Urinary bladder (tissue), 4 donors: ENCODE data around the gene VPS26C. TPM values are rescaled to one million over a fixed set of nuclear protein-coding genes. Genes with fewer than 3 reads are reported as not detected.
"Not testable (repeated sequence)": the region's sequence is repeated elsewhere in the genome, so short reads cannot be mapped to it uniquely, and the experiment has no call there.

Experiments used
- DNase-seq: peaks from one replicate; pipeline ENCODE4 v3.0.0-alpha.2; 2015; ENCODE audit errors: extremely low spot score
- H3K27ac ChIP-seq: one replicate; pipeline ENCODE4 v1.5.1; 2013; ENCODE audit warnings: low read depth, mild to moderate bottlenecking, moderate library complexity
- H3K36me3 ChIP-seq: one replicate; pipeline ENCODE4 v1.6.1; 2013; ENCODE audit warnings: mild to moderate bottlenecking, moderate library complexity; ENCODE audit not compliant: insufficient read depth
- H3K4me1 ChIP-seq: one replicate; pipeline ENCODE4 v1.6.1; 2013; ENCODE audit warnings: mild to moderate bottlenecking, moderate library complexity; ENCODE audit not compliant: insufficient read depth
- H3K4me3 ChIP-seq: one replicate; pipeline ENCODE4 v1.5.1; 2013; ENCODE audit warnings: low read depth, low read length
- WGBS: extraction: QIAGEN DNeasy Blood & Tissue Kit; methylation state at CpG from one replicate; pipeline ENCODE4 v1.1.7; 2013; 5-methylcytosine and 5-hydroxymethylcytosine counted together
- polyA plus RNA-seq: library from polyadenylated mRNA; stranded (reverse); fragments of 200-250 nt; gene quantifications from one replicate; pipeline ENCODE4 v1.2.3, GENCODE V29; 2013
- total RNA-seq: library from RNA; depleted of rRNA; stranded (reverse); fragments of >200 nt; gene quantifications from one replicate; pipeline ENCODE4 v1.2.3, GENCODE V29; 2014
- donor health status: healthy with polysubstance abuse.
- donor health status: healthy.

Gene VPS26C
- total RNA-seq (47.3 TPM), polyA plus RNA-seq (37.2 TPM)

- Histone ChIP-seq H3K4me3 (peak within 1 kb of the TSS; percentile 82), H3K36me3 (no peaks in the 10 kb centered on the region), H3K4me1 (no peaks in the 10 kb centered on the region), H3K27ac (peak within 1 kb of the TSS; percentile 99)
- peak; percentile 98 for DNase-seq
- WGBS = under 1% methylated on average over 86 of the region's 86 CpGs
Measured at GRCh38 chr21:37267269-37268185, at the start of gene VPS26C. VPS26C (minus strand) TSS chr21:37267334; CDS start chr21:37267294, 40 bp downstream.

GRCh38 chr21:37316072-37316471, 48.9 kb upstream of the VPS26C start:
- H3K4me3 ChIP-seq = not testable (repeated sequence)
- 60% methylated on average over 2 of the region's 2 CpGs for WGBS

GRCh38 chr21:37300114-37300751, 33.1 kb upstream of the VPS26C start:
- H3K4me1 ChIP-seq = no peaks in the 10 kb centered on the region
- 74% methylated on average over 4 of the region's 4 CpGs for WGBS
- H3K27ac ChIP-seq = no peak overlapping the region
- DNase-seq = no peak
- H3K36me3 ChIP-seq = no peaks in the 10 kb centered on the region
- H3K4me3 ChIP-seq = no peak overlapping the region

More at GRCh38 chr21:37316072-37316471, 48.9 kb upstream of the VPS26C start:
- not testable (repeated sequence) for DNase-seq, H3K36me3 ChIP-seq, H3K4me1 ChIP-seq, H3K27ac ChIP-seq

- Histone ChIP-seq H3K4me1 (no peaks in the 10 kb centered on the region), H3K27ac (no peak overlapping the region), H3K4me3 (no peak overlapping the region), H3K36me3 (no peaks in the 10 kb centered on the region)
- 72% methylated on average over 7 of the region's 7 CpGs for WGBS
- no peak for DNase-seq
Measured at GRCh38 chr21:37297364-37297763, 30.2 kb upstream of the VPS26C start.

- Histone ChIP-seq H3K27ac (no peak overlapping the region), H3K4me1 (no peaks in the 10 kb centered on the region), H3K36me3 (no peaks in the 10 kb centered on the region), H3K4me3 (no peak overlapping the region)
- WGBS = 45% methylated on average over 5 of the region's 5 CpGs
- DNase-seq = no peak
Measured at GRCh38 chr21:37294679-37295078, 27.5 kb upstream of the VPS26C start.

- Histone ChIP-seq H3K4me3 (no peak overlapping the region), H3K4me1 (no peaks in the 10 kb centered on the region), H3K36me3 (no peaks in the 10 kb centered on the region), H3K27ac (no peak overlapping the region)
- no peak for DNase-seq
- WGBS = 32% methylated on average over 3 of the region's 3 CpGs
Measured at GRCh38 chr21:37292941-37293340, 25.8 kb upstream of the VPS26C start.

- no peak overlapping the region for H3K4me3 ChIP-seq
- 22% methylated on average over 1 of the region's 1 CpG for WGBS
Measured at GRCh38 chr21:37292041-37292440, 24.9 kb upstream of the VPS26C start.

GRCh38 chr21:37283191-37283710, 16.1 kb upstream of the VPS26C start:
- not testable (repeated sequence) for DNase-seq, H3K36me3 ChIP-seq, H3K4me1 ChIP-seq, H3K4me3 ChIP-seq, H3K27ac ChIP-seq
- 96% methylated on average over 38 of the region's 38 CpGs for WGBS

More at GRCh38 chr21:37292041-37292440, 24.9 kb upstream of the VPS26C start:
- H3K4me1 ChIP-seq = no peaks in the 10 kb centered on the region
- no peak for DNase-seq
- H3K36me3 ChIP-seq = no peaks in the 10 kb centered on the region
- H3K27ac ChIP-seq = no peak overlapping the region

- not testable (repeated sequence) for H3K4me3 ChIP-seq, DNase-seq, H3K27ac ChIP-seq, H3K4me1 ChIP-seq, H3K36me3 ChIP-seq
- 81% methylated on average over 10 of the region's 10 CpGs for WGBS
Measured at GRCh38 chr21:37282602-37283001, 15.5 kb upstream of the VPS26C start.

- no peak for DNase-seq
- Histone ChIP-seq H3K4me1 (no peaks in the 10 kb centered on the region), H3K27ac (no peak overlapping the region), H3K36me3 (no peaks in the 10 kb centered on the region), H3K4me3 (no peak overlapping the region)
- WGBS = 51% methylated on average over 16 of the region's 16 CpGs
Measured at GRCh38 chr21:37281993-37282392, 14.9 kb upstream of the VPS26C start.

GRCh38 chr21:37281579-37281978, 14.4 kb upstream of the VPS26C start:
- DNase-seq = no peak
- Histone ChIP-seq H3K4me3 (no peak overlapping the region), H3K4me1 (no peaks in the 10 kb centered on the region), H3K27ac (no peak overlapping the region), H3K36me3 (no peaks in the 10 kb centered on the region)
- 54% methylated on average over 10 of the region's 10 CpGs for WGBS

GRCh38 chr21:37279271-37279670, 12.1 kb upstream of the VPS26C start:
- not testable (repeated sequence) for H3K27ac ChIP-seq, H3K4me3 ChIP-seq, H3K36me3 ChIP-seq, H3K4me1 ChIP-seq, DNase-seq
- WGBS = 86% methylated on average over 4 of the region's 4 CpGs

- no peaks in the 10 kb centered on the region for H3K36me3 ChIP-seq
- H3K4me3 ChIP-seq = no peak overlapping the region
- no peaks in the 10 kb centered on the region for H3K4me1 ChIP-seq
- DNase-seq = no peak
- H3K27ac ChIP-seq = no peak overlapping the region
- 73% methylated on average over 7 of the region's 7 CpGs for WGBS
Measured at GRCh38 chr21:37278199-37278598, 11.1 kb upstream of the VPS26C start.

GRCh38 chr21:37276377-37276776, 9.2 kb upstream of the VPS26C start:
- Histone ChIP-seq H3K36me3 (no peaks in the 10 kb centered on the region), H3K4me1 (no peaks in the 10 kb centered on the region), H3K4me3 (no peak overlapping the region), H3K27ac (no peak overlapping the region)
- 86% methylated on average over 3 of the region's 3 CpGs for WGBS
- no peak for DNase-seq
